Measurements from ENCODE around the gene DUOX1.

DUOX1 gene

DNA sequence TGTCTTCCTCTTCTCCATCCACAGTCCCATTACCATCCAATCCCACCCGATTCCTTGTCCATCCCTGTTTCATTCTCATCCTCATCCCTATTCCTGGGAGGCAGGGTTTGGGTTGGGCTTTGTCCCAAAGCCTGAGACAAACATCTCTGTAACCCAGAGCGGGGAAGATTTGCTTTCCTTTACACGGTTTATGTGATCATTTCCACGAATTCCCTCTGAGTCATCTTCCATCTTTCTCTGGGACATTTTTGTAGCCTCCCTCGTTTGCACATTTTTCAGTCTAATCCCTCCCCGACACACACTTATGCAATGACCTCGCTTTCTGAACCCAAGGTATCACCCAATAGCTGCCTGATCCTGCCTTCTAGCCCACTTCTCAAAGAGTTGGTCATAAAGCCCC, 38.6 kb upstream of the DUOX1 start:
- H3K9ac ChIP-seq (ENCODE audit: insufficient read length): no peak overlapping the region
- no peak overlapping the region for H3K27ac ChIP-seq
- no peak for DNase-seq (ENCODE audit: low read depth, low spot score)
- no peak overlapping the region for H3K4me3 ChIP-seq
- H3K9me3 ChIP-seq (ENCODE audit: low read depth, low read length): no peaks in the 10 kb centered on the region
- no peaks in the 10 kb centered on the region for H3K36me3 ChIP-seq (ENCODE audit: insufficient read depth, low read length)
- no peak for TF ChIP-seq FOXP2 (optimal IDR thresholded peaks at IDR 0.05; ENCODE audit: control extremely low read depth, extremely low read length, insufficient read depth)
- no peak for TF ChIP-seq EZH2 (IDR thresholded peaks at IDR 0.05)
- no peak for TF ChIP-seq POLR2AphosphoS5 (IDR thresholded peaks at IDR 0.05; ENCODE audit: borderline replicate concordance, low read depth, low read length)

DNA sequence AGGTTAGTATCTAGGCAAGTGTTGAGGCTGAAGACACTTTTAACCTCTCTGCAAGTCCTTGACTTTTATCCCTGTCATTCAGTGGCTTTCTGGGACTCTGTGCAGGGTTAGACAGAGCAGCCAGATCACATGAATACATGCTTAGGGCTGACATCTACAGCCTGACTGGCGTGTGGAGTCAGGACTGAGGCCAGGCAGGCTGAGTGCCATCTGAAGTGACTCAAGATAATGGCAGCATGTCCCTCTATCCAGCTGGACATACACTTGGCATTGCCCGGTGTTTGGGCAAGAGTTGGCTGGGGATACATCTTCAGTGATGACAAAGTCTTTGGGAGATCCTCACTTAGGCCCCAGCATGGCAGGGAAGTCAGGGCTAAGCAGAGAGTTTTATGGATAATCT, 38.2 kb upstream of the DUOX1 start:
- Histone ChIP-seq H3K4me3 (no peak overlapping the region), H3K27ac (no peak overlapping the region), H3K9ac (ENCODE audit: insufficient read length) (no peak overlapping the region), H3K36me3 (ENCODE audit: insufficient read depth, low read length) (no peaks in the 10 kb centered on the region), H3K9me3 (ENCODE audit: low read depth, low read length) (no peaks in the 10 kb centered on the region)
- no peak for DNase-seq (ENCODE audit: low read depth, low spot score)
- TF ChIP-seq POLR2AphosphoS5 (IDR thresholded peaks at IDR 0.05; ENCODE audit: borderline replicate concordance, low read depth, low read length): no peak
- TF ChIP-seq EZH2 (IDR thresholded peaks at IDR 0.05): no peak
- no peak for TF ChIP-seq FOXP2 (optimal IDR thresholded peaks at IDR 0.05; ENCODE audit: control extremely low read depth, extremely low read length, insufficient read depth)

DNA sequence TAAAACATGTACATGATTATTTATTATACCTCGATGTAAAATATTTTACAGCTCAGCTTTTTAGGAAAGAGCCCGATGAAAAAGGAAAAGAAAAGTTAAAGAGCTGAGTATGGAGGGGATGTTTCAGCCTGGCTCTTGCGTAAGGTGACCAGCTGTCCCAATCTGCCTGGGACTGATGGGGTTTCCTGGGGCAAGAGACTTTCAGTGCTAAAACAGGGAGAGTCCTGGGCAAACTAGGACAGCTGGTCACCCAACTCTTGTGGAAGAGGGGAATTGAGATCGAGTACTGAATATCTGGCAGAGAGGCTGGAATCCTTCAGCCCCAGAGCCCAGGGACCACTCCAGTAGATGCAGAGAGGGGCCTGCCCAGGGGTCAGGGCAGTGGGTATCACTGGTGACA, 36.8 kb upstream of the DUOX1 start:
- Histone ChIP-seq H3K9me3 (ENCODE audit: low read depth, low read length) (no peaks in the 10 kb centered on the region), H3K9ac (ENCODE audit: insufficient read length) (no peak overlapping the region), H3K27ac (no peak overlapping the region), H3K4me3 (no peak overlapping the region), H3K36me3 (ENCODE audit: insufficient read depth, low read length) (no peaks in the 10 kb centered on the region)
- DNase-seq (ENCODE audit: low read depth, low spot score): no peak
- no peak for TF ChIP-seq FOXP2 (optimal IDR thresholded peaks at IDR 0.05; ENCODE audit: control extremely low read depth, extremely low read length, insufficient read depth)
- no peak for TF ChIP-seq EZH2 (IDR thresholded peaks at IDR 0.05)
- TF ChIP-seq POLR2AphosphoS5 (IDR thresholded peaks at IDR 0.05; ENCODE audit: borderline replicate concordance, low read depth, low read length): no peak

DNA sequence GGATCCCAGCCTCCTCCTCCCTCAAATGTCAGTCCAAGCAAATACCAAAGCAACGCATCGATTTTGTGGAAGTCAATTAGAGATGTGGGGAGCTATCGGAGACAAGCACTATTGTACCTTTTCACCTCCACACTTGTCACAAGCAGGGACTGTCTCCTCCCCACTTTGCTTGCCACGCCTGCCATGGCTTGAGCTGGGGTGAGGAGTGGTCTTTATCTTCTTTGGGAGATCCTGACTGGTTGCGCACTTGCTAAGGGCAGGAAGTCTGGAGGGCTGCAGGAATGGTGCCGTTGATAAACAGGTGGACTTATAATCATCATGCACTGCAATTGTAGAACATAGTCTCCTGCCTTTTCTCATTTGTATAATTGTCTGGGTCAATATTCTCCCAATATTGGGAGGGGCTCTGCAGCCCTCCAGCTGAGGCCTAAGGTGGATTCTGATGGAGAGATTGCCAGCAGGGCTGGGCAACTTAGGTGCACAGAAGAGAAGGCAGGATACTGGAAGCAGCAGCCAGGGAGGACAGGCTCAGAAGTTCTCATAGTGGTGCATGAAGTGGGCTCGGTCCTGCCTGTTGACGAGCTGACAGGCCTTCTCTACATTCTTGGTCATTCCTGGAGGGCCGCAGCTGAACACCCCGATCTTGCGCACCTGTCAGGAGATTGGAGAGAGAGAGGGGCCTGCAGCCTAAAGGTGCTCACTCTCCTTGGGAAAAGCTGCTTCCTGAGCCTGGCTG, 36.0 kb upstream of the DUOX1 start:
- Histone ChIP-seq H3K9me3 (ENCODE audit: low read depth, low read length) (no peaks in the 10 kb centered on the region), H3K27ac (no peak overlapping the region), H3K4me3 (no peak overlapping the region), H3K36me3 (ENCODE audit: insufficient read depth, low read length) (no peaks in the 10 kb centered on the region), H3K9ac (ENCODE audit: insufficient read length) (no peak overlapping the region)
- TF ChIP-seq FOXP2 (optimal IDR thresholded peaks at IDR 0.05; ENCODE audit: control extremely low read depth, extremely low read length, insufficient read depth) (no peak), POLR2AphosphoS5 (IDR thresholded peaks at IDR 0.05; ENCODE audit: borderline replicate concordance, low read depth, low read length) (no peak), EZH2 (IDR thresholded peaks at IDR 0.05) (no peak)
- no peak for DNase-seq (ENCODE audit: low read depth, low spot score)

DNA sequence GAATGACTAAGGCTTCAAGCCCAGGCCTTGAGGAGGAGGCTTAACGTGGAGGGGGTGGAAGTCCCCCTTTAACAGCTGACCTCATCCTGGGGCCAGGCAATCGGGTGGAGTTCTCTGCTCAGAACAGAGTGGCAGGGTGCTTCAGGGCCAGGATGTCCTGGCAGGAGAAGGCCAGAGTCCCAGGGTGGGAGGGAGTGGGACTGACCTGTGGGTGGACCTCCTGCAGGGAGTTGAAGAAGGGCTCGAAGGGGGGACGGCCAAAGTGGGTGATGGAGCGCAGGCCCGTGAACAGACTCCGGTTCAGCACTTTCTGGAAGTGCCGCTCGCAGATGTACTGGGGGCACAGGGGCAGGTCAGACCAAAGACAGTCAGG, 35.5 kb upstream of the DUOX1 start:
- TF ChIP-seq FOXP2 (optimal IDR thresholded peaks at IDR 0.05; ENCODE audit: control extremely low read depth, extremely low read length, insufficient read depth) (no peak), EZH2 (IDR thresholded peaks at IDR 0.05) (no peak), POLR2AphosphoS5 (IDR thresholded peaks at IDR 0.05; ENCODE audit: borderline replicate concordance, low read depth, low read length) (no peak)
- DNase-seq (ENCODE audit: low read depth, low spot score): no peak
- H3K4me3 ChIP-seq: no peak overlapping the region
- H3K36me3 ChIP-seq (ENCODE audit: insufficient read depth, low read length): no peaks in the 10 kb centered on the region
- H3K27ac ChIP-seq: no peak overlapping the region
- no peaks in the 10 kb centered on the region for H3K9me3 ChIP-seq (ENCODE audit: low read depth, low read length)
- H3K9ac ChIP-seq (ENCODE audit: insufficient read length): no peak overlapping the region

DNA sequence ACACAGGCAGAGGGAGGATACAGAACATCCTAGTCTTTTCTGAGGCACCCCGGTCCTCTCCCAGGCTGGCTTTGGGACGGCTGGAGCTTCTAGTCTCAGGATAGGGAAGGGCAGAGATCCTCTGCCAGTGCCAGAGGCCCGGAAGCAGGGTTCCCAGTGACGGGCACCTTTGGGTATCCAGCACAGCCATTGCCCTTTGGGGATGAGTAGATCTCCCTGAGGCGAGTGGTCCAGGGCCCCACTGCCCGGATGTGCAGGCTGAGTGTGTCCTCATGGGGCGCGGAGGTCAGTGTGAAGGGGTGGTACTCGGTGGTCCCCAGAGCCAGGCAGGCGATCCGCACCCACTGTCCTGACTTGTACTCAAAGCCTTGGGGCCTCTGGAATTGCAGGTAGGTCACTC, 34.1 kb upstream of the DUOX1 start:
- no peak for DNase-seq (ENCODE audit: low read depth, low spot score)
- TF ChIP-seq FOXP2 (optimal IDR thresholded peaks at IDR 0.05; ENCODE audit: control extremely low read depth, extremely low read length, insufficient read depth) (no peak), EZH2 (IDR thresholded peaks at IDR 0.05) (no peak), POLR2AphosphoS5 (IDR thresholded peaks at IDR 0.05; ENCODE audit: borderline replicate concordance, low read depth, low read length) (no peak)
- Histone ChIP-seq H3K9me3 (ENCODE audit: low read depth, low read length) (no peaks in the 10 kb centered on the region), H3K36me3 (ENCODE audit: insufficient read depth, low read length) (no peaks in the 10 kb centered on the region), H3K27ac (no peak overlapping the region), H3K9ac (ENCODE audit: insufficient read length) (no peak overlapping the region), H3K4me3 (no peak overlapping the region)

DNA sequence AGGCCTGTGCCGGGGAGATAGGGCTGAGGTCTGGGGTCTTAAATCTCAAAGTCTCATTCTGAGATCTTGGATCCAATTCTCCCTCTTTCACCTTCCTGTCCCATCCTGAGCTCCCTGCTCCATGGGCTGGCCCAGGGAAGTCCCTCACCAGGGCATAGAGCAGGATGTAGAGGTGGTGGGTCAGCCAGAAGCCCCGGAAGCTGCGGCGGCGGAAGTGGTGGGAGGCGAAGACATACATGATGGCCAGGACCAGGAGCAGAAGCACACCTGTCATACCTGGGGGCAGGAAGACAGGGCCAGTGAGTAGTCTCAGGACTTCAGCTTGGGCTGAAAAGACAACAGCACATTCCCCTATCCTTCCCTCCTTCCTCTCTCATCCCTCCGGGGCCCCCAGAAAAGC, 32.3 kb upstream of the DUOX1 start:
- Histone ChIP-seq H3K27ac (no peak overlapping the region), H3K9me3 (ENCODE audit: low read depth, low read length) (no peaks in the 10 kb centered on the region), H3K36me3 (ENCODE audit: insufficient read depth, low read length) (no peaks in the 10 kb centered on the region), H3K9ac (ENCODE audit: insufficient read length) (no peak overlapping the region), H3K4me3 (no peak overlapping the region)
- TF ChIP-seq POLR2AphosphoS5 (IDR thresholded peaks at IDR 0.05; ENCODE audit: borderline replicate concordance, low read depth, low read length) (no peak), EZH2 (IDR thresholded peaks at IDR 0.05) (no peak), FOXP2 (optimal IDR thresholded peaks at IDR 0.05; ENCODE audit: control extremely low read depth, extremely low read length, insufficient read depth) (no peak)
- no peak for DNase-seq (ENCODE audit: low read depth, low spot score)

DNA sequence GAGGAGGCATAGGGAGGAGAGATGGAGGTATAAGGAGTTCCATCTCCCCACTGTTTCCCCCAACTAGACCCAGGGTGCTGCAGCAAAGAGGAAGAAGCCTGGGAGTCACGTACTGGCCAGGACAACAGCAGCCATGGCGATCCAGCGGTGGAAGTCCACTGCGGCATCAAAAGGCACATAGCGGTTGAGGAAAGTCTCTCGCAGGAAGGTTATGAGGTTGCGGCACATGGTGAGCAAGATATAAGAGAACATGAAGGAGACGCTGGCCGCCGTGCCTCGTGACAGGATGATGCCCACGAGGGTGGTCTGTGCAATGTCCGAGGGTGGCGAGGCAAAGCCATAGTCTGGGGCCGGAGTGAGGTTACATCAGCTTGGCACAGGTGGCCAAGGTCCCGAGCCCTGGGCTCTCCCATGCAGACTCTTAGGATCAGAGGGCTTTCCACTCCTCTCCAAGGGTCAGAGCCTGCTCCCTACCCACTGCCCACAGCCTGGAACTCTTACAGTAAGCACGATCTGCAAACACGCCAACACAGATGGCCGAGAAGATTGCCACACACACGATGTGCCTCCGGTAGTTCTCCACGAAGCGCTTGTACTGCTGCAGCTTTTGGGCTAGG, 30.1 kb upstream of the DUOX1 start:
- H3K9me3 ChIP-seq (ENCODE audit: low read depth, low read length): no peaks in the 10 kb centered on the region
- no peak for DNase-seq (ENCODE audit: low read depth, low spot score)
- no peak for TF ChIP-seq EZH2 (IDR thresholded peaks at IDR 0.05)
- no peak for TF ChIP-seq FOXP2 (optimal IDR thresholded peaks at IDR 0.05; ENCODE audit: control extremely low read depth, extremely low read length, insufficient read depth)
- TF ChIP-seq POLR2AphosphoS5 (IDR thresholded peaks at IDR 0.05; ENCODE audit: borderline replicate concordance, low read depth, low read length): no peak
- no peak overlapping the region for H3K9ac ChIP-seq (ENCODE audit: insufficient read length)
- H3K36me3 ChIP-seq (ENCODE audit: insufficient read depth, low read length): no peaks in the 10 kb centered on the region
- no peak overlapping the region for H3K4me3 ChIP-seq
- H3K27ac ChIP-seq: no peak overlapping the region
